Activated B cell treated with CpG ODN at 0.5 μM for 24 hours (primary cell): ENCODE measurements around the gene DUSP22. TPM values are rescaled to one million over a fixed set of nuclear protein-coding genes. Genes with fewer than 3 reads are reported as not detected.

Experiments
- ATAC-seq: fragments of 200-7000 bp; cut with Tn5 transposase; one replicate; pipeline ENCODE4 v1.10.0; 2021; ENCODE audit warnings: low read depth, mild to moderate bottlenecking, moderate library complexity
- CTCF ChIA-PET: fragments of 350-600 bp; sonication (Branson Sonifier 250); formaldehyde crosslinking; loops from one replicate; lab custom pipeline; 2021; ENCODE audit warnings: antibody characterized with exemption; lab: Charles Lee
- POLR2A ChIA-PET: fragments of 350-600 bp; sonication (Branson Sonifier 250); formaldehyde crosslinking; loops from one replicate; lab custom pipeline; 2021; ENCODE audit warnings: antibody characterized with exemption; lab: Charles Lee
- DNase-seq: peaks from one replicate; pipeline ENCODE4 v3.0.0; 2022
- H3K27ac Mint-ChIP-seq: one replicate; pipeline ENCODE4 v1.8.0; 2020; ENCODE audit warnings: mixed read lengths
- H3K27me3 Mint-ChIP-seq: one replicate; pipeline ENCODE4 v1.8.0; 2021; ENCODE audit warnings: mixed read lengths
- H3K36me3 Mint-ChIP-seq: one replicate; pipeline ENCODE4 v1.8.0; 2021; ENCODE audit warnings: low read depth, mixed read lengths
- H3K4me1 Mint-ChIP-seq: one replicate; pipeline ENCODE4 v1.8.0; 2021; ENCODE audit warnings: mixed read lengths
- H3K4me3 Mint-ChIP-seq: one replicate; pipeline ENCODE4 v1.8.0; 2020; ENCODE audit warnings: mild to moderate bottlenecking, mixed read lengths
- H3K9me3 Mint-ChIP-seq: one replicate; pipeline ENCODE4 v1.8.0; 2020; ENCODE audit warnings: mixed read lengths
- CTCF ChIP-seq: fragments of 200-600 bp; IDR thresholded peaks from one replicate; pipeline ENCODE4 v1.8.0; 2022; ENCODE audit warnings: antibody characterized with exemption, mild to moderate bottlenecking
- intact Hi-C: fragments of 100-400 bp; cut with micrococcal nuclease; formaldehyde crosslinking; loops from one replicate; pipeline ENCODE4 v1.15.1; 2024
- total RNA-seq: library from RNA; stranded (reverse); gene quantifications from 2 replicates; pipeline ENCODE4 v1.2.3, GENCODE V29; 2022

The DUSP22 gene
- total RNA-seq, 1 donor from 2014 or later: 153 TPM

GRCh38 chr6:389622-390021 is 97.3 kb downstream of the DUSP22 start:
- TF ChIP-seq CTCF: no peak
- Mint-ChIP-seq H3K9me3 (no peaks in the 10 kb centered on the region), H3K27ac (peak overlapping the region; percentile 93), H3K4me1 (peaks cover 34% of the 10 kb centered on the region), H3K36me3 (peaks cover 23% of the 10 kb centered on the region), H3K4me3 (peak overlapping the region; percentile 91), H3K27me3 (no peaks in the 10 kb centered on the region)
- DNase-seq (no peak), ATAC-seq (no peak)
- intact Hi-C loops: loop anchor here (2.0 to 5.0 kb wide), 5 partner anchors 51 to 1008 kb away; no protein-coding TSS in a partner anchor
- ChIA-PET POLR2A (interaction anchor here (1.0 to 9.3 kb wide), 7 partner anchors 11 to 171 kb away, joined by 3 to 255 read pairs (median 106); partner anchors contain the start of gene DUSP22), CTCF (interaction anchor here (0.9 to 6.5 kb wide), 7 partner anchors 8 to 201 kb away, joined by 3 to 37 read pairs (median 4); no protein-coding TSS in a partner anchor)

GRCh38 chr6:390914-391558 is 98.7 kb downstream of the DUSP22 start:
- peak; percentile 58 for ATAC-seq
- Mint-ChIP-seq H3K4me1 (peaks cover 48% of the 10 kb centered on the region), H3K4me3 (peak overlapping the region; percentile 91), H3K27me3 (no peaks in the 10 kb centered on the region), H3K9me3 (no peaks in the 10 kb centered on the region), H3K27ac (peak overlapping the region; percentile 93), H3K36me3 (peaks cover 37% of the 10 kb centered on the region)
- TF ChIP-seq CTCF: no peak
- ChIA-PET POLR2A (interaction anchor here (0.6 to 9.3 kb wide), 54 partner anchors 8 to 1047 kb away, joined by 3 to 255 read pairs (median 11); partner anchors contain the start of gene DUSP22), CTCF (interaction anchor here (0.8 to 6.5 kb wide), 14 partner anchors 12 to 202 kb away, joined by 3 to 37 read pairs (median 5); partner anchors contain the start of gene DUSP22)
- peak; percentile 74 for DNase-seq
- intact Hi-C loops: loop anchor here (1.0 to 5.0 kb wide), 13 partner anchors 13 to 1006 kb away; no protein-coding TSS in a partner anchor

- intact Hi-C loops: loop anchor here (1.0 to 5.0 kb wide), 13 partner anchors 13 to 1006 kb away; no protein-coding TSS in a partner anchor
These were observed 99.5 kb downstream of the DUSP22 start, which contains the start of gene IRF4 for GRCh38 chr6:391559-392440. TSS of gene IRF4 (plus strand) at chr6:391752. CDS start at chr6:393153, 1,401 bp downstream.

More at GRCh38 chr6:391559-392440, 99.5 kb downstream of the DUSP22 start, which contains the start of gene IRF4:
- H3K4me3 Mint-ChIP-seq: peak within 1 kb of the TSS; percentile 98
- ChIA-PET POLR2A (interaction anchor here (0.6 to 9.3 kb wide), 59 partner anchors 8 to 977 kb away, joined by 3 to 255 read pairs (median 10); partner anchors contain the start of gene DUSP22), CTCF (interaction anchor here (0.8 to 6.5 kb wide), 14 partner anchors 11 to 203 kb away, joined by 3 to 37 read pairs (median 4); partner anchors contain the start of gene DUSP22)
- peak within 1 kb of the TSS; percentile 94 for H3K27ac Mint-ChIP-seq
- peaks cover 51% of the 10 kb centered on the region for H3K4me1 Mint-ChIP-seq
- no peak for DNase-seq
- no peak for TF ChIP-seq CTCF
- H3K9me3 Mint-ChIP-seq: no peaks in the 10 kb centered on the region
- no peaks in the 10 kb centered on the region for H3K27me3 Mint-ChIP-seq
- H3K36me3 Mint-ChIP-seq: peaks cover 40% of the 10 kb centered on the region
- peak; percentile 74 for ATAC-seq
